HepG2 (cell line): Measurements from ENCODE around the gene SLC48A1. TPM values are rescaled to one million over a fixed set of nuclear protein-coding genes. Genes with fewer than 3 reads are reported as not detected.

Experiments
- CREB1 ChIP-seq, 2 experiments: fragments of 450-650 bp in 1 of 2; IDR thresholded peaks; 2 replicates each; pipeline ENCODE4 v1.6.1; 2016 to 2017; ENCODE audit warnings: control low read depth in 1 of 2, mild to moderate bottlenecking in 1 of 2, missing compliant biosample characterization in 1 of 2, missing genetic modification characterization in 1 of 2
- FOXC1 ChIP-seq: sonication (generic); formaldehyde crosslinking; IDR thresholded peaks from 2 replicates; pipeline ENCODE4 v1.8.0; 2022; ENCODE audit warnings: mild to moderate bottlenecking, missing genetic modification reagents, borderline replicate concordance
- SMC3 ChIP-seq: IDR thresholded peaks from 2 replicates; pipeline ENCODE4 v1.6.1; 2011; ENCODE audit warnings: low read length, improper control_type of control experiment
- ZFP37 ChIP-seq: sonication (generic); formaldehyde crosslinking; IDR thresholded peaks from 2 replicates; pipeline ENCODE4 v1.4.0; 2020; ENCODE audit warnings: missing genetic modification reagents, borderline replicate concordance
- ZFP82 ChIP-seq: sonication (generic); formaldehyde crosslinking; IDR thresholded peaks from 2 replicates; pipeline ENCODE4 v1.5.1; 2020; ENCODE audit warnings: mild to moderate bottlenecking, missing genetic modification reagents, borderline replicate concordance
- ZFX ChIP-seq: sonication (generic); formaldehyde crosslinking; IDR thresholded peaks from 2 replicates; pipeline ENCODE4 v1.4.0; 2020; ENCODE audit warnings: mild to moderate bottlenecking, low read depth, missing genetic modification reagents, moderate library complexity
- ZFYVE20 ChIP-seq: sonication (generic); formaldehyde crosslinking; IDR thresholded peaks from 2 replicates; pipeline ENCODE4 v1.8.0; 2023; ENCODE audit warnings: low read depth, mild to moderate bottlenecking, moderate library complexity, missing genetic modification reagents, borderline replicate concordance
- ZIK1 ChIP-seq: sonication (generic); formaldehyde crosslinking; IDR thresholded peaks from 2 replicates; pipeline ENCODE4 v1.5.0; 2020; ENCODE audit warnings: mild to moderate bottlenecking, low read depth, missing genetic modification reagents, borderline replicate concordance
- ZNF354B ChIP-seq: sonication (generic); formaldehyde crosslinking; IDR thresholded peaks from 2 replicates; pipeline ENCODE4 v1.8.0; 2022; ENCODE audit warnings: mild to moderate bottlenecking, missing genetic modification reagents
- ZNF670 ChIP-seq: sonication (generic); formaldehyde crosslinking; IDR thresholded peaks from 2 replicates; pipeline ENCODE4 v1.8.0; 2022; ENCODE audit warnings: mild to moderate bottlenecking, missing genetic modification reagents, borderline replicate concordance
- ZNF7 ChIP-seq: IDR thresholded peaks from 2 replicates; pipeline ENCODE4 v1.6.1; 2016; ENCODE audit warnings: missing biosample characterization, missing genetic modification reagents
- ZNF841 ChIP-seq: sonication (generic); formaldehyde crosslinking; IDR thresholded peaks from 2 replicates; pipeline ENCODE4 v1.8.1; 2023; ENCODE audit warnings: missing genetic modification reagents, borderline replicate concordance
- polyA plus RNA-seq, 8 experiments: library from polyadenylated mRNA; depleted of rRNA in 3 of 8; stranded (reverse) in 7 of 8; unstranded in 1 of 8; fragments of >200 nt; fragmentation: Illumina TruSeq in 4 of 8; extraction: Trizol in 4 of 8; gene quantifications; 2 replicates each; pipeline versions ENCODE4 v1.2.1 to v1.2.3, GENCODE V29; 2011 to 2016; ENCODE audit warnings: low read depth in 4 of 8, missing spikeins in 1 of 8, mixed read lengths in 1 of 8; ENCODE audit not compliant: insufficient read depth in 1 of 8
- total RNA-seq, 5 experiments: library from RNA; depleted of rRNA; stranded (reverse); fragments of >200 nt; fragmentation: Illumina TruSeq; extraction: Trizol; gene quantifications; 2 replicates each; pipeline ENCODE4 v1.2.3, GENCODE V29; 2016; ENCODE audit warnings: low read depth in 1 of 5
- TF ChIP-seq, protein P1 (sequence below): sonication (generic); formaldehyde crosslinking; IDR thresholded peaks from 2 replicates; pipeline ENCODE4 v1.8.0; 2022; ENCODE audit warnings: missing genetic modification reagents, mild to moderate bottlenecking, borderline replicate concordance
- TF ChIP-seq, protein P2 (sequence below): sonication (generic); formaldehyde crosslinking; IDR thresholded peaks from 2 replicates; pipeline ENCODE4 v1.9.0; 2022; ENCODE audit warnings: missing genetic modification reagents, mild to moderate bottlenecking, borderline replicate concordance
- TF ChIP-seq, protein P3 (sequence below): sonication (generic); formaldehyde crosslinking; IDR thresholded peaks from 2 replicates; pipeline ENCODE4 v1.8.1; 2023; ENCODE audit warnings: mild to moderate bottlenecking, missing genetic modification reagents
- TF ChIP-seq, protein P4 (sequence below): sonication (generic); formaldehyde crosslinking; IDR thresholded peaks from 2 replicates; pipeline ENCODE4 v1.4.0; 2020; ENCODE audit warnings: missing genetic modification reagents
- TF ChIP-seq, protein P5 (sequence below): sonication (generic); formaldehyde crosslinking; IDR thresholded peaks from 2 replicates; pipeline ENCODE4 v1.5.0; 2020; ENCODE audit warnings: mild to moderate bottlenecking, missing genetic modification reagents, moderate library complexity
- TF ChIP-seq, protein P6 (sequence below): sonication (generic); formaldehyde crosslinking; IDR thresholded peaks from 2 replicates; pipeline ENCODE4 v1.8.0; 2023; ENCODE audit warnings: mild to moderate bottlenecking, missing genetic modification reagents
- TF ChIP-seq, protein P7 (sequence below): sonication (generic); formaldehyde crosslinking; IDR thresholded peaks from 2 replicates; pipeline ENCODE4 v1.8.0; 2022; ENCODE audit warnings: mild to moderate bottlenecking, missing genetic modification reagents; ENCODE audit not compliant: insufficient replicate concordance

SLC48A1 gene
- total and polyA plus RNA-seq, 2 of the 13 experiments (the other 11 are each of a cell fraction or from before 2014, with no cell fraction given): 2.2 to 3.7 TPM

DNA sequence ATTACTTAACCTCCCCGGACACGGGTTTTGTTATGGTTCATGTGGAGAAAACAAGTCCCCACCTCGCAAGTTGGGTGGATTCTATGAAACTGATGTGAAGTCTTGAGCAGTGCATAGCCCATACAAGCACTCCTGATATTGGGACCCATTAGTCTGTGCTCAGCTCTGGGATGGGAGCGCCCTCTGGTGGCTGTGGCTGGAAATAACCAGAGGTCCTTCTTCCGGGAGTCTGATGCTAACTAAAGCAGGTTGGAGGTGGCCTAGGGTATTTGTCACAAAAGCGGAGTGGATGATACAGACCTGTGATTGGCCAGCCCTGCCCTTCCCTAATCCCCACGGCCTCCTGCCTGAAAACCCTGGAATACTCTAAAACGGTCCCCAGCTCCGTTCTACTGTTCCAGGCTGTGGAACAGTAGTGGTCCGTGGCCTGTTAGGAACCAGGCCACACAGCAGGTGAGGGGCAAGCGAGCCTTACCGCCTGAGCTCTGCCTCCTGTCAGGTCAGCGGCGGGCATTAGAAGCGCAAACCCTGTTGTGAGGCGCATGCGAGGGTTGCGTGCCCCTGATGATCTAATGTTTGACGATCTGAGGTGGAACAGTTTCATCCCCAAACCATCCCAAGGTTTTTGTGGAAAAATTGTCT is 6.4 kb downstream of the SLC48A1 start (continued):
- TF ChIP-seq, protein P1, sequence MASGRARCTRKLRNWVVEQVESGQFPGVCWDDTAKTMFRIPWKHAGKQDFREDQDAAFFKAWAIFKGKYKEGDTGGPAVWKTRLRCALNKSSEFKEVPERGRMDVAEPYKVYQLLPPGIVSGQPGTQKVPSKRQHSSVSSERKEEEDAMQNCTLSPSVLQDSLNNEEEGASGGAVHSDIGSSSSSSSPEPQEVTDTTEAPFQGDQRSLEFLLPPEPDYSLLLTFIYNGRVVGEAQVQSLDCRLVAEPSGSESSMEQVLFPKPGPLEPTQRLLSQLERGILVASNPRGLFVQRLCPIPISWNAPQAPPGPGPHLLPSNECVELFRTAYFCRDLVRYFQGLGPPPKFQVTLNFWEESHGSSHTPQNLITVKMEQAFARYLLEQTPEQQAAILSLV: no peak
- TF ChIP-seq, protein P2, sequence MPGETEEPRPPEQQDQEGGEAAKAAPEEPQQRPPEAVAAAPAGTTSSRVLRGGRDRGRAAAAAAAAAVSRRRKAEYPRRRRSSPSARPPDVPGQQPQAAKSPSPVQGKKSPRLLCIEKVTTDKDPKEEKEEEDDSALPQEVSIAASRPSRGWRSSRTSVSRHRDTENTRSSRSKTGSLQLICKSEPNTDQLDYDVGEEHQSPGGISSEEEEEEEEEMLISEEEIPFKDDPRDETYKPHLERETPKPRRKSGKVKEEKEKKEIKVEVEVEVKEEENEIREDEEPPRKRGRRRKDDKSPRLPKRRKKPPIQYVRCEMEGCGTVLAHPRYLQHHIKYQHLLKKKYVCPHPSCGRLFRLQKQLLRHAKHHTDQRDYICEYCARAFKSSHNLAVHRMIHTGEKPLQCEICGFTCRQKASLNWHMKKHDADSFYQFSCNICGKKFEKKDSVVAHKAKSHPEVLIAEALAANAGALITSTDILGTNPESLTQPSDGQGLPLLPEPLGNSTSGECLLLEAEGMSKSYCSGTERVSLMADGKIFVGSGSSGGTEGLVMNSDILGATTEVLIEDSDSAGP: no peak
- TF ChIP-seq CREB1 (IDR thresholded peaks at IDR 0.05): no peak
- no peak for TF ChIP-seq CREB1 (CRISPR knock-in tag; IDR thresholded peaks at IDR 0.05)
- TF ChIP-seq ZFP37 (CRISPR knock-in tag): no peak
- TF ChIP-seq SMC3: peak; percentile 98
- TF ChIP-seq, protein P3, sequence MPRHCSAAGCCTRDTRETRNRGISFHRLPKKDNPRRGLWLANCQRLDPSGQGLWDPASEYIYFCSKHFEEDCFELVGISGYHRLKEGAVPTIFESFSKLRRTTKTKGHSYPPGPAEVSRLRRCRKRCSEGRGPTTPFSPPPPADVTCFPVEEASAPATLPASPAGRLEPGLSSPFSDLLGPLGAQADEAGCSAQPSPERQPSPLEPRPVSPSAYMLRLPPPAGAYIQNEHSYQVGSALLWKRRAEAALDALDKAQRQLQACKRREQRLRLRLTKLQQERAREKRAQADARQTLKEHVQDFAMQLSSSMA (CRISPR knock-in tag): 0 out of 2 replicates have a peak, but pooled peaks have one; percentile 33
- TF ChIP-seq, protein P4, sequence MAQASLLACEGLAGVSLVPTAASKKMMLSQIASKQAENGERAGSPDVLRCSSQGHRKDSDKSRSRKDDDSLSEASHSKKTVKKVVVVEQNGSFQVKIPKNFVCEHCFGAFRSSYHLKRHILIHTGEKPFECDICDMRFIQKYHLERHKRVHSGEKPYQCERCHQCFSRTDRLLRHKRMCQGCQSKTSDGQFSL (CRISPR knock-in tag): no peak
- TF ChIP-seq, protein P5, sequence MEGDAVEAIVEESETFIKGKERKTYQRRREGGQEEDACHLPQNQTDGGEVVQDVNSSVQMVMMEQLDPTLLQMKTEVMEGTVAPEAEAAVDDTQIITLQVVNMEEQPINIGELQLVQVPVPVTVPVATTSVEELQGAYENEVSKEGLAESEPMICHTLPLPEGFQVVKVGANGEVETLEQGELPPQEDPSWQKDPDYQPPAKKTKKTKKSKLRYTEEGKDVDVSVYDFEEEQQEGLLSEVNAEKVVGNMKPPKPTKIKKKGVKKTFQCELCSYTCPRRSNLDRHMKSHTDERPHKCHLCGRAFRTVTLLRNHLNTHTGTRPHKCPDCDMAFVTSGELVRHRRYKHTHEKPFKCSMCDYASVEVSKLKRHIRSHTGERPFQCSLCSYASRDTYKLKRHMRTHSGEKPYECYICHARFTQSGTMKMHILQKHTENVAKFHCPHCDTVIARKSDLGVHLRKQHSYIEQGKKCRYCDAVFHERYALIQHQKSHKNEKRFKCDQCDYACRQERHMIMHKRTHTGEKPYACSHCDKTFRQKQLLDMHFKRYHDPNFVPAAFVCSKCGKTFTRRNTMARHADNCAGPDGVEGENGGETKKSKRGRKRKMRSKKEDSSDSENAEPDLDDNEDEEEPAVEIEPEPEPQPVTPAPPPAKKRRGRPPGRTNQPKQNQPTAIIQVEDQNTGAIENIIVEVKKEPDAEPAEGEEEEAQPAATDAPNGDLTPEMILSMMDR (CRISPR knock-in tag): peak; percentile 93
- TF ChIP-seq ZNF7 (CRISPR knock-in tag): no peak
- TF ChIP-seq ZIK1 (CRISPR knock-in tag): no peak
- no peak for TF ChIP-seq ZNF841 (CRISPR knock-in tag)
- TF ChIP-seq FOXC1 (CRISPR knock-in tag): no peak
- no peak for TF ChIP-seq ZFP82
- TF ChIP-seq ZFX (CRISPR knock-in tag): no peak
- TF ChIP-seq ZNF670 (CRISPR knock-in tag): no peak
- TF ChIP-seq, protein P6, sequence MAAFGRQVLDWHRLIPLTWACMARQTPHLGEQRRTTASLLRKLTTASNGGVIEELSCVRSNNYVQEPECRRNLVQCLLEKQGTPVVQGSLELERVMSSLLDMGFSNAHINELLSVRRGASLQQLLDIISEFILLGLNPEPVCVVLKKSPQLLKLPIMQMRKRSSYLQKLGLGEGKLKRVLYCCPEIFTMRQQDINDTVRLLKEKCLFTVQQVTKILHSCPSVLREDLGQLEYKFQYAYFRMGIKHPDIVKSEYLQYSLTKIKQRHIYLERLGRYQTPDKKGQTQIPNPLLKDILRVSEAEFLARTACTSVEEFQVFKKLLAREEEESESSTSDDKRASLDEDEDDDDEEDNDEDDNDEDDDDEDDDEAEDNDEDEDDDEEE (CRISPR knock-in tag): no peak
- TF ChIP-seq ZNF354B (CRISPR knock-in tag): no peak
- TF ChIP-seq ZFYVE20: no peak
- TF ChIP-seq, protein P7, sequence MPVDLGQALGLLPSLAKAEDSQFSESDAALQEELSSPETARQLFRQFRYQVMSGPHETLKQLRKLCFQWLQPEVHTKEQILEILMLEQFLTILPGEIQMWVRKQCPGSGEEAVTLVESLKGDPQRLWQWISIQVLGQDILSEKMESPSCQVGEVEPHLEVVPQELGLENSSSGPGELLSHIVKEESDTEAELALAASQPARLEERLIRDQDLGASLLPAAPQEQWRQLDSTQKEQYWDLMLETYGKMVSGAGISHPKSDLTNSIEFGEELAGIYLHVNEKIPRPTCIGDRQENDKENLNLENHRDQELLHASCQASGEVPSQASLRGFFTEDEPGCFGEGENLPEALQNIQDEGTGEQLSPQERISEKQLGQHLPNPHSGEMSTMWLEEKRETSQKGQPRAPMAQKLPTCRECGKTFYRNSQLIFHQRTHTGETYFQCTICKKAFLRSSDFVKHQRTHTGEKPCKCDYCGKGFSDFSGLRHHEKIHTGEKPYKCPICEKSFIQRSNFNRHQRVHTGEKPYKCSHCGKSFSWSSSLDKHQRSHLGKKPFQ (CRISPR knock-in tag): no peak
